ENCODE results near the gene PAK5.

PAK5 gene

DNA sequence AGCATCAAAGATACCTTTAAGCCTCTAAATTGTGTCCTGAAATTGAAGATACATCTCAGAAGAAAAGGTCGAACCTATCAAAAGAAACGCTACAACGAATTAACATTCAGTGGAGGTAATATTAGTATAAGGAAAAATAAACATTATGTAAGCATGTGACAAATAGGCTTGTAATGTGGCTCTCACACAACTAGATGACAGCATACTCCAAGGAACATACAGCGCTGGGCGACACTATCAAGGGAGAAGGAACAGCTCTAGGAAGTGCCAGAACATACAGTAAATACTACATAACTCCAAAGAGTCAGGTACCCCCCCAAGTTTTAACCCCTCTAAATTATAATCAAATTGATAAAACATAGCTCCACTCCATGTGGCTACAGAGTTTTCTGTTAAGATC, 220.9 kb downstream of the PAK5 start:
- FAIRE-seq (no peak), DNase-seq (ENCODE audit: low spot score) (no peak)

DNA sequence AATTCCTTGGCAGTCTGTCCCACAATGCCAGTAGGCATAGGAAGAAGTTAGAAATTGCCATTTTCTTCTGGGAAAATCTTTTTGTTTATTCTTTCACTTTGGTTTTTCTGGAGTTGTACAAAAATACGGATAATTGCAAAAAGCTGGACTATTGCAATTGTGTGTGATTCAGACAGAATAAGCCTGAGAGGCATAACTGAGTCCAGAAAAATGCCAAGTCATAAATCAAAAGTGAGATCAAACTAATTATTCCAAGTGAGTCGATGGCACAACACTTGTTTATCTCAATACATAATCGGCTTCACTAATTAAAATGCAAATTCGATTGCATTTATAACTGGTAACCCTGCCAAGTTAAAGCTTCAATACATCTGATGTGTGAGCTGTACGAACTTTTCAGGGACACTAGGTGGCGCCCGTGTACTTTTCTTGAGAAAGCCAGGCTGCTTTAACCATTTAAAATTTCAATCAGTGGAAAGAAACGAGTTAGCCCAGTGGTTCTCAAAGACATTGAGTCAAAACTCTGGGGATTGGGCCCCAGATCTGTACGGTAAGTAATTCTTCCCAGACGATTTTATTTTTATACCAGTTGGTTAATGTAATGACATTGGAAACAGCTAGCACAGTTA, 221.9 kb downstream of the PAK5 start:
- DNase-seq (ENCODE audit: low spot score): peak; percentile 20
- peak; percentile 55 for FAIRE-seq

DNA sequence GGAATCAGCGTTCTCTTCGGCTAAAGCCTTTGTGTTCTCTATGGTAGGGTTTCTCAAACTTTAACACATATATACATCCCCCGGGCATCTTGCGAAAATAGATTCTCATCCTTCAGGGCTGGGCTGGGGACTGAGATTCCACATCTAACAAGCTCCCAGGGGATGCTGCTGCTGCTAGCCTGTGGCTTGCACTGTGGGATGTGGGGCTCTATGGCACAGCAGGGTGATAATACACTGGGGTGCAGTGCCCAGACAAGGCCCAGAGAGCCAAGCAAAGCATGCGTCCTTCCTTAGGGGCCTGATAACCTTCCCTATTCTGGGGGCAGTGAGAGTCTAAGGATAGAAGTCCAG, 222.4 kb downstream of the PAK5 start:
- DNase-seq (ENCODE audit: low spot score): no peak

DNA sequence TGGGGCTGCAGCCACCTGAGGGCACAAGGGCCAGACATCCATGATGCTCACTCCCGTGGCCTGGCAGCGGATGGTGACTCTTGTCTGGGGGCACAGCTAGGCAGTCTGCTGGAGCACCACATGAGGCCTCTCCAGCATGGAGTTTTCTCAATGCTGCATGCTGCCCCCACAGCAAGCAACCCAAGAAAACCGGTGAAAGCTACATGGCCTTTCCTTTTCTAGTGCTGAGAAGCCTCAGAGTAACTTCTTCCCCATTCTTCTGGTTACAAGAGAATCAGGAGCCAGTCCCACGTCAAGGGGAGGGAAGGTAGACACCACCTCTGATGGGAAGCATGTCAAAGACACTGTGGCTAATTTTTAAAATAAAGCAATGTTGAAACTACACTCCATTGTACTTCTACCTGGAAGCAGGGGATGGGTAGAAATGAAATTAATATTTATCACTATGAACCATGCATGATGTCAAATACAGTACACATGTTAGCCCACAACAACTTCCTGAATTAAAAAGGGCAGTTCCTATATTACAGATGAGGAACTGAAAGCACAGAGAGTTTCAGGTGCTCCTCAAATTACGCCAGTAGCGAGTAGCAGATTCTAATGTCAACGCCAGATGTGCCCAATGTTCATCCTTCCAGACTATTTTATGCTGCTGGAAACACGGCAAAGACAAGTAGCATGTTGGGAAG, 223.0 kb downstream of the PAK5 start:
- DNase-seq (ENCODE audit: low spot score) (no peak), FAIRE-seq (no peak)

More for the DNA sequence above, 222.4 kb downstream of the PAK5 start:
- FAIRE-seq: no peak

DNA sequence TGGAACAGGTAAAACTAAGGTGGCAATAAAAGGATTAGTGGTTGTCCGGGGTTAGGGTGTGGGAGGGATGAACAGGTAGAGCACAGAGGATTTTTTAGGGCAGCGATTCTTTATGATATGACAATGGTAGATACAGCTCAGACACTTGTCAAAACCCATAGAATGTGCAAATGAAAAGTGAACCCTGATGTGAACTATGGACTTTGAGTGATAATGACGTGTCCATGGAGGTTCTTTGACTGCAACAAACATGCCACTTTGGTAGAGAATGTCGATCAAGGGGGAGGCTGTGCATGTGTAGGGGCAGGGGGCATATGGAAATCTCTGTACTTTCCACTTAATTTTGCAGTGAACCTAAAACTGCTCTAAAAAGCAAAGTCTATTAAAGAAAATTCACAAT, 223.8 kb downstream of the PAK5 start:
- FAIRE-seq (no peak), DNase-seq (ENCODE audit: low spot score) (no peak)

DNA sequence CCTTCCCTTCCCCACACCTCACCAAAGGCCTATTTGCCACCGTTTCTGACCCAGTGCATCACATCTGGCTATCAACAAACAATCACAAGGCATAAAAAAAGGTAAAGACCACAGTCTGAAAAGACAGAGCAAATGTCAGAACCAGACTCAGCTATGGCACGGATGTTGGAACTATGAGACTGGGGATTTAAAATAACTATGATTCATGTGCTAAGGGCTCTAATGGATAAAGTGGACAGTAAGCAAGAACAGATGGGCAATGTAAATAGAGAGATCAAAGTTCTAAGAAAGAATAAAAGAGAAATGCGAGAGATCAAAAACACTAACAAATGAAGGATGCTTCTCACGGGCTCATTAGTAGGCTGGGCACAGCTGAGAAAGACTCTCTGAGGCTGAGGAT, 225.0 kb downstream of the PAK5 start:
- DNase-seq (ENCODE audit: low spot score) (no peak), FAIRE-seq (no peak)

DNA sequence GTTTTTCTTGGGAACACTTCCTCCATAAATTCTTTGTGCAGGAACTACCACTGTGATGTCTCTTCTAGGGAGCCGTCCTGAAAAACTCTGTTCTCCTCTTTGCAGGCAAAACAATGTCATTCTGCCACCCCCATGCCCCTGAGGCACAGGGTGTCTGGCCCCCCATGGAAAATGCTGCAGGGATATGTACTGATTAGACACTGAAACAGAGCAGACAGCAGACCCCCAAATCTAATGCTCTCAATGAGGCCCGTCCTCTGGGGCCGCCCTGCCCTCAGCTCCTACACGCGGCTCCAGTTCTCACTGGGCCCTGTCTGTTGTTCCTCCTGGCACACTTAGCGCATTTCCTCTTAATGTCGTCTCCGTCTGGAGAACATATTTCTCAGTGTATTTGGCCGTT, 227.0 kb downstream of the PAK5 start:
- FAIRE-seq (no peak), DNase-seq (ENCODE audit: low spot score) (no peak)

DNA sequence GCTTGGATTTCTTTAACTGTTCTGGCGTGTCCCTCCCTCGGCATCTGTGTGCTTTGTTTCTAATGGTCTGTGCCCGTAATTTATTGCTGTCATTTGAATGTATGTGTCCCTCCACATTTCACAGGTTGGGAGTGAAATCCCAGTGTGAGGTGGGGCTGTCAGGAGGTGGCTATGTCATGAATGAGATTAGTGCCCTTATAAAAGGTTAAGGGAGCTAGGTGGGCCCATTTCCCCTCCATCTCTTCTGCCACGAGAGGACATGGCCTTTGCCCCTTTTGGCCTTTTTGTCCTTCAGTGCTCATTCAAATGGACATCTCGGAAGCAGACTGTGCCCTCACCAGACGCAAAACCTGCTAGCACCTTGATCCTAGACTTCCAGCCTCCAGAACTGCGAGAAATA, 228.2 kb downstream of the PAK5 start:
- FAIRE-seq (no peak), DNase-seq (ENCODE audit: low spot score) (no peak)

DNA sequence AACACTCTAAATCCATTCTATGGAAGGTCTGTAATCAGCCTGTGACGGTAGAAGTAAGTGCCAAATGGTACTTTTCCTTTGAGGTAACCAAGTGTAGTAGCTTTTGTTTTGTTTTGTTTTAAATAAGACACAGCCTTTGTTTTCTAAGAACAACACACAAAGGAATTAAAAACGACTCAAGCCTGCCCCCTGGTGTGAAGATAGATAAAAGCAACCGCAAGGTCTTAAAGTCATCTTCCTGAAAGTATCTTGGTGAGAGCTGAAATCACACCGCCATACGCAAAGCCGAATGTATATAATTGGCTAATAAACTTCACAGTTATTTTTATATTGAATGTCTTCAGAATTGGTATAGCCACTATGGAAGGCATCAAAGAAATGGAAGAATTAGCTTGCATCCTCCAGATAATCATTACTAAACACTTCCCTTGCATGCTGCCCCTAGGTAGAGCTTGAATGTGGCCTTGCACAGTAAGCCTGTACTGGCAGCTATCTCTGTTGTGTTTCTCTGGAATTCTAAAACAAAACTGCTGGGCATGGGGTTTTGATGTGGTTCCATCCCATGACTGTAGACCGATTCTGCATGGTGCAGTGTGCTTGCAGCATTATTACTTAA, 228.9 kb downstream of the PAK5 start:
- DNase-seq (ENCODE audit: low spot score) (peak; percentile 14), FAIRE-seq (peak; percentile 71)

DNA sequence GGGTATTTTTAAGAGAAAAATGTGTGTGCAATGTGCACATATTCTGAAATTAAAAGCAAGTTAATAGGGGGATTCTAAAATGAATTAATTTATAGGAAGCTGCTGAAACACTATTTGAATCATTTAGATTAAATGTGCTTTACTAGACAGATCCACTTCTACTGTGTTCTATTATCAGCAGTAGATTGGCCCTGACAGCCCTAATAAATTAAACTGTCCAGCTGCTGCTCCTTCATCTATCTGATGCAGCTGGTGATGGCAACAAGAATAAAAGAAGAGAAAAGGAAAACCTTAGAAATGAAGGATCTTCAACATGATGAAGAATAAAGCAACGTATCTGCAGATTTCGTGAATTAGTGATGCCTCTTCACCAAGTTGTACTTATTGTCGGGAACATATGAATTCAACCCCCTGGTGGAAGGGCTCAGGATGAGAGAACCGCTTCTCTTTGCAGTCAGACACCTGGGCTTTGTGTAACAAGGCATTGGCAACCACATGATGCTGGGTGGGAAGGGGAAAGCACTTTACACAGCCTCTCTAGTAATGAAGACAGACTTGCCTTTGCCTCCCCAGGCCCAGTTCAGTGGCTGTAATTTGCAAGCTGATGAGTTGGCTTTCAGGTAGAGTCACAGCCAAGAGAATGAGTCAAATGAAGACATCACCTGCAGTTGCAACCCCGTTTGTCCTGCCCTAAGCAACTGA, 230.1 kb downstream of the PAK5 start:
- no peak for DNase-seq (ENCODE audit: low spot score)
- no peak for FAIRE-seq

DNA sequence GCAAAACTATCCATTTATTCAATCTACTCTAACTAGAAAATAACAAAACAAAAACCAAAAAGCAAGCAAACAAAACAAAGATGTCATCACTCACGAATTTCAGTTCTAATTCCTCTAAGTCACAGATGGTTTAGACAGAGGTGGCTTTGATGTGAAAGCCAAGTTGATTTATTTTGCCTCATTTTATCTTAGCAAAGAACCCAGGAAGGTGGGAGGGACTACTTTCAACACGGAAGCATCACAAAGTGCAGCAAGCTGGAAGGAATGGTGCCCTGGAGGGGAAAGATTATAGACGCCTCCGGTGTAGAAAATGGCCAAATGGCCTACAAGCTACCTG, 236.1 kb downstream of the PAK5 start:
- DNase-seq (ENCODE audit: low spot score): no peak

DNA sequence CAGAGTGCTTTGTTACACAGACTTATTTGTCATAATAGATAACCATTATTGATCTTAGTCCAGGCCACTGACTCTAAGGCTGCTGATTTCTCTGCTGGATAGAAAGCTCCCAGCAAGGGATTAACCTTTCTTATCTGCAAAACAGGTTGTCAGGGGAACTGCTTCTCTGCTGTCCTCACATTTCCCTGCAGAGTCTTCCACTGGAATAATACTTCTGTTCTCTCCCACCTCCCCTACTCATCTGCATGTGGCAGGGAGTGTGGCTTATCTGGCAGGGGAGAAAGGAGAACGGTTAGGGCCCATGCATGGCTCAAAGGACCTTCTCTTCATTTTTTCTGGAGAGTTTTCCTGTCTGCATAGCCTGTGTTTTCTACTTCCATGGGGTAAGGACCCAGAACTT, 238.3 kb downstream of the PAK5 start:
- no peak for DNase-seq (ENCODE audit: low spot score)

More for the DNA sequence above, 236.1 kb downstream of the PAK5 start:
- no peak for FAIRE-seq

DNA sequence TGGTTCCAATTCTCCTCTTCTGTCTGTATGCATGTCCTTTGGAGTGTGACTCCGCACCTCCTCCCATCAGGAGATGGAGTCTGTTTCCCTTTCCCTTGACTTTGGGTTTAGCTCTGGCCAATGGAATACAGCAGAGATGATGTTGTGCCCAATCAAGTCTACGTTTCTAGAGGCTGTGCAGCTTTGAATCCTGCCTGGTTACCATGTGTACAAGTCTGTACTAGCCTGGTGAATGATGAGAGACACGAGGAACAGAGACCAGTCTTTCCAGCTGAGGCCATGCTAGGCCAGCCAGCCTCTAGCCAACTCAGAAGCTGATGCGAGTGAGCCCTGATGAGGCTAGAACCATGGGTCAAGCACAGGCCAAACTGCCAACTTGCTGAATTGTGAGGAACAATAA, 241.3 kb downstream of the PAK5 start:
- no peak for FAIRE-seq

More for the DNA sequence above, 238.3 kb downstream of the PAK5 start:
- FAIRE-seq: no peak

DNA sequence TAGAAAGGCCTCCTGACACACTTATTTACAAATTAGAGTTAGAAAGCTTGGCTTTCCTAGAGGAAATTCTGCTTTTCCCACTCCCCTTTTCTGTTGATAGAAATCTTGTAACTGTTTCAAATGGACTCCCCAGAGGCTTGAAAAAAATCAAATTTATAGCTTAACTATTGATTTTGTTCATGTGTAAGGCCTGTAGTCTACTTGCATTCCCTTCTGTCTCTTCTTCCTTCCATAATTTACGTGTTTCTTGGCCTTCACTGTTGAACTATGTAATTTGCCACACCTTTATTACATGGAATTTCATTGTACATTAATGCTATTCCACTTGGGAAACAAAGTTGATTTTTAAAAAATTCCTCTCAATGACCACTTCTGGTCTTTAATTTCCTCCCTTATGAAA, 243.1 kb downstream of the PAK5 start:
- FAIRE-seq (no peak), DNase-seq (ENCODE audit: low spot score) (no peak)

More for the DNA sequence above, 241.3 kb downstream of the PAK5 start:
- DNase-seq (ENCODE audit: low spot score): no peak

DNA sequence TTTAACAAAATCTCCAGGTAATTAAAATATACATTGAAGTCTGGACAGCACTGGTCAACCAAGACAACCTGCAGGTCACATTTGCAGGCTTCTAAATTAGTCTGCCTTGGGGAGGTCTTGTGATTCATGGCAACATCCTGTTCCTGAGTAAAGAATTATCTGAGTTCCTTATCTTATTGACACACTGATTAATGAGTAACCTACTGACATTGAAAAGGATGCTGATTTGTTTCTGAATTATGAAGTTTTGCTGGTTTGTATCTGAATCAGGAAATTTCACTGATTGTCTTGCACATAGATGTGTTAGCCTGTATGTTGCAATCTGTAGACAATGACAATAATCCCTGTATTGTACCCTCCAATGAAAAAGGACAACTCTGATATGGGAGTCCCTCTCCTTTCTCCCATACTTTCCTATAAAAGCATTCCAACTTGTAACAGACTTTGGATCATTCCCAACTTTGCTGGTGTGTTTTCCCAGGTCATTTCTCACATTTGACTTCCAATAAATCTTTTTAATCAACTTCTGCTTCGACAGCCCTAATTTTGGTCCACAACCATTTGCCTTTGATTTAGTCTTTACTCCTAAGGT, 244.5 kb downstream of the PAK5 start:
- FAIRE-seq: no peak
- peak; percentile 49 for DNase-seq (ENCODE audit: low spot score)

DNA sequence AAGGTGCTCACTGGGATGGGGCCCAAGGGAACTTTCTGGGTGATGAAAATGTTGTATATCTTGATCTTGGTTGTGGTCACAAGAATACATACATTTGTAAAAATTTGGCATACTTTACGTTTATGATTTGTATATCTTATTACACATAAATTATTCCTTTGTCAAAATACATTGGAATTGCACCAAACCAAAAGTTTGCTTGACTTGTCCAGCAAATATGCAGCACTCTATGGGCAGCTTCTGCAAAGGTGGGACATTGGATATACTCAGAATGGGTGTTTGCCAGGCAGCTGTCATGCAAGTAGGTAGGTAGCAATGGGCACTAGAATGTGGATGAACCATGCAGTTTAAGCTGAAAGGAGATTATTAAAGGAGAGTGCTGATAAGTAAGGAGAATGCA, 246.5 kb downstream of the PAK5 start:
- FAIRE-seq: no peak

DNA sequence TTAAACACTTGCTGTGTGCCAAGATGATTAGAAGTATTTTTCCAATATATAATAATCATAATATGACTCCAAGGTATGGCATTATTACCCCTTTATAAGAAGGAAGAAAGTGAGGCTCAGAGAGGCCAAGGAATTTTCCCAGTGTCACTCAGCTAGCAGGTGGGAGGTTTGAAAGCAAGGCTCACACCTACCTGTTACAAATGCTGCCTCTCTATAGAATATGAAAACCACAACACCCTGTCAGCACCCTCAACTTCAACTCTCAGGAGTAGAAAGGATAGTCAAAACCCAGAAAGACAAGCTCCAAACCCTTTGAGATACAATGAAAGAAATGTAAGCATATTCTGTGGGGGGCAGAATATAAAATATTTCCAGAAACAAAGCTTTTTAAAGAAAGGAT, 247.8 kb downstream of the PAK5 start:
- no peak for FAIRE-seq

More for the DNA sequence above, 246.5 kb downstream of the PAK5 start:
- DNase-seq (ENCODE audit: low spot score): no peak

DNA sequence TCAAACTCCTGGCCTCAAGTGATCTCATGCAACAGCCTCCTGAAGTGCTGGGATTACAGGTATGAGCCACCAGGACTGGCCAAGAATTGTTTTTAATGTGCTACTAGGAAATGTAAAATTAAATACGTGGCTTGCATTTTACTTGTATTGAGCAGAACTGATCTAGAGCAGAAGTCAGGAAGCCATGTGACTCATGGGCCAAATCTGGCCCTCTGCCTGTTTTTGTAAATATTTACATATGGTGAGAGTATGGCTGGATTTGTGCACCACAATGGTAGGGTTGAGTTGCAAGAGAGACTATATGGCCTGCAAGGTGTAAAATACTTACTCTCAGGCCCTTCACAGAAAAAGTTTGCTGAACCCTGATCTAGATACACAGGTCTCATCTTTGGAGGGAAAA, 248.7 kb downstream of the PAK5 start:
- no peak for FAIRE-seq

More for the DNA sequence above, 247.8 kb downstream of the PAK5 start:
- no peak for DNase-seq (ENCODE audit: low spot score)

DNA sequence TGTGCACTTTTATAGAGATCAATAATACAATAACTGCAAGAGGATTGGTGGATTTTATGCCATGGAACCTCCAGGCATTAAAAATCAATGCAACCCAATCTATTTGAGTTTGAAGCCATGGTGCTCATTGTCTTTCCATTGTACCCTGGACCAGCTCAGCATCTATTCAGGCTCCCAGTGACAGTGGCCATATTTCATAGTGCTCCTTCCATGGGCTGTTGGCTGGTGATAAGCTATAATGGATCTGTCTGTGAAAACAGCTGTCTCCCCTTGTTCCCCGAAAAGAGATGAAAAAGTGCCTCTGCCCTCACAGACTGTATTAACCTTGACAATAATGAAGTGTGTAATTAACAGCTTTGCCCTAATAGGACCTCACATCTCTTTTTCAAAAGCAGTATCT, 250.2 kb downstream of the PAK5 start:
- DNase-seq (ENCODE audit: low spot score) (no peak), FAIRE-seq (no peak)

More for the DNA sequence above, 248.7 kb downstream of the PAK5 start:
- DNase-seq (ENCODE audit: low spot score): no peak

DNA sequence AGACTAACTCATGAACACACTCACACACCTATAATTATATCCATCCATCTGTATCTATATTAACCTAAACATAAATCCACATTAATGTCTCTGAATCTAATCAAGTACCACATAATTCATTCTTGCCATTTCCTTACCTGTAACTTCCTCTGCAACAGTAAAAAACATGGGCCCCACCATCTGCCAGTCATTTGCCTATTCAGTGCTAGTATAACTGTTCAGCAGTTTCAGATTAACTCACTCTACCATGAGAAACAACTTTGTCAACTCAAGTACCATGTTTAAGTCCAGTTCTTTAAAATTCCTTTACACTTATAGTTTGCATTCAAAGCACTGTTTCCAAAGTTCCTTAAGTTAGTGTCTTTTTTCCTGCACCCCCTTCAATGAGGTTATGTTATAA, 255.7 kb downstream of the PAK5 start:
- FAIRE-seq: no peak
- no peak for DNase-seq (ENCODE audit: low spot score)

DNA sequence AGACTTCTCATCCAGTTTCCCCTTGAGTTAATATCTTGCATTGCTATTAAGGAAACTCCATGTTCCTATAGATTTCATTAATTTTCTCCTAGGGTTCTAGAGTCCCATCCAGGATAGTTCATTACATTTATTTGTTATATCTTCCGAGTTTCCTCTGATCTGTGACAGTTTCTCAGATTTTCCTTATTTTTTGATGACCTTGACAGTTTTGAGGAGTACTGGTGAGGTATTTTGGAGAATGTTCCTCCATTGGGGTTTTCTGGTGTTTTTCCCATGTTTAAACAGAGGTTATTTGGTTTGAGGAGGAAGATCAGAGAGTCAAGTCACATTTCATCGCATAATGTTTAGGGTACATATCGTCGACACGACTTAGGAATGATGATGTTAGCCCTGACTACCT, 256.7 kb downstream of the PAK5 start:
- no peak for FAIRE-seq

DNA sequence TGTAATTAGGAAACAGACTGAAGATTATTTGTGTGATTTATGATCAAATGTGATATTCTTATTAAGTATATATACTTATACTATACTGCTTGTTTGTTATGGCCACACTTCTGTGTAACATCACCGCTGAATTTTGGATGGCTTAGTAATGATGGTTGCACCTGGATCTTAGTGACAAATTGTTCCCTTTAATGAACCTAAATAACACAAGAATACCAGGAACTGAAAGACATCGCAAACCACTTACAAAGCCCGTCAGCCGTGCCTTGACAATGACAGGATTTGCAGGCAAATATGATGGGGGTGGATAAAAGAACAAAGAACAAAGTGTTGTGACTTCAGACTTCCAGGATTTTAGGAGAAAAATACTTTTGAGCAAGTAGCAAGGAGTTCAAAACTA, 257.4 kb downstream of the PAK5 start:
- DNase-seq (ENCODE audit: low spot score) (no peak), FAIRE-seq (no peak)

More for the DNA sequence above, 256.7 kb downstream of the PAK5 start:
- no peak for DNase-seq (ENCODE audit: low spot score)

Data from RCC 7860 (cell line).